Neural cell (in vitro differentiated cells): ENCODE measurements around the gene NEK6. TPM values are rescaled to one million over a fixed set of nuclear protein-coding genes. Genes with fewer than 3 reads are reported as not detected.

ENCODE experiments used
- H2AFZ ChIP-seq: fragments of 200-600, 300-800 bp; sonication (generic), shearing (Covaris generic); 2 replicates; pipeline ENCODE4 v1.6.0; 2014; ENCODE audit warnings: low read depth, mild to moderate bottlenecking, antibody characterized with exemption, low read length, moderate library complexity
- H3F3A ChIP-seq: fragments of 200-600 bp; shearing (Covaris generic); 2 replicates; pipeline ENCODE4 v1.6.1; 2016; ENCODE audit warnings: mild to moderate bottlenecking, moderate library complexity, mixed read lengths, antibody characterized with exemption, low read length; ENCODE audit not compliant: insufficient read depth, poor library complexity, severe bottlenecking
- H3K27ac ChIP-seq: fragments of 200-600, 300-800 bp; sonication (generic), shearing (Covaris generic); 2 replicates; pipeline ENCODE4 v1.5.1; 2014; ENCODE audit warnings: mild to moderate bottlenecking, low read length, moderate library complexity
- H3K27me3 ChIP-seq: fragments of 300-800, 200-600 bp; sonication (generic), shearing (Covaris generic); 2 replicates; pipeline ENCODE4 v1.6.0; 2014; ENCODE audit warnings: mild to moderate bottlenecking, low read depth, low read length, moderate library complexity; ENCODE audit not compliant: insufficient read depth
- H3K36me3 ChIP-seq: fragments of 300-800, 200-600 bp; sonication (generic), shearing (Covaris generic); 2 replicates; pipeline ENCODE4 v1.5.1; 2014; ENCODE audit warnings: mild to moderate bottlenecking, antibody characterized with exemption, low read length, moderate library complexity; ENCODE audit not compliant: insufficient read depth
- H3K4me2 ChIP-seq: fragments of 300-800, 200-600 bp; sonication (generic), shearing (Covaris generic); 2 replicates; pipeline ENCODE4 v1.6.0; 2014; ENCODE audit warnings: mild to moderate bottlenecking, low read length
- H3K4me3 ChIP-seq: fragments of 300-800, 200-600 bp; sonication (generic), shearing (Covaris generic); 2 replicates; pipeline ENCODE4 v1.5.1; 2014; ENCODE audit warnings: mild to moderate bottlenecking, low read length, moderate library complexity
- H3K79me2 ChIP-seq: fragments of 200-600 bp; shearing (Covaris generic); replicated peaks from 2 replicates; pipeline ENCODE4 v1.6.0; 2014; ENCODE audit warnings: mild to moderate bottlenecking, low read length, moderate library complexity; ENCODE audit not compliant: insufficient read depth
- H3K9ac ChIP-seq: fragments of 300-800, 200-600 bp; sonication (generic), shearing (Covaris generic); 2 replicates; pipeline ENCODE4 v1.6.1; 2016; ENCODE audit warnings: mild to moderate bottlenecking, low read length, mixed read lengths
- H3K9me2 ChIP-seq: fragments of 200-600 bp; shearing (Covaris generic); 2 replicates; pipeline ENCODE4 v1.6.1; 2016; ENCODE audit warnings: mild to moderate bottlenecking, low read length, mixed read lengths; ENCODE audit not compliant: insufficient read depth
- H3K9me3 ChIP-seq: fragments of 200-600, 300-800 bp; sonication (generic), shearing (Covaris generic); 2 replicates; pipeline ENCODE4 v1.6.1; 2016; ENCODE audit warnings: mild to moderate bottlenecking, mixed run types, low read length, moderate library complexity, mixed read lengths
- H4K20me1 ChIP-seq: fragments of 200-600 bp; shearing (Covaris generic); 2 replicates; pipeline ENCODE4 v1.6.1; 2016; ENCODE audit warnings: mild to moderate bottlenecking, mixed run types; ENCODE audit not compliant: insufficient read depth
- EP300 ChIP-seq: fragments of 450-650 bp; conservative IDR thresholded peaks from 2 replicates; pipeline ENCODE4 v1.6.1; 2014; ENCODE audit warnings: antibody characterized with exemption, mild to moderate bottlenecking, moderate library complexity; ENCODE audit not compliant: poor library complexity, severe bottlenecking
- EZH2 ChIP-seq: fragments of 200-600, 300-800 bp; shearing (Covaris generic), sonication (generic); IDR thresholded peaks from 2 replicates; pipeline ENCODE4 v1.6.1; 2014; ENCODE audit warnings: antibody characterized with exemption, low read length, borderline replicate concordance, mild to moderate bottlenecking; ENCODE audit not compliant: insufficient read depth, poor library complexity, severe bottlenecking
- MXI1 ChIP-seq: fragments of 450-650 bp; conservative IDR thresholded peaks from 2 replicates; pipeline ENCODE4 v1.6.1; 2014; ENCODE audit warnings: antibody characterized with exemption, mild to moderate bottlenecking; ENCODE audit not compliant: poor library complexity, severe bottlenecking
- POLR2AphosphoS5 ChIP-seq: IDR thresholded peaks from 2 replicates; pipeline ENCODE4 v1.6.1; 2012
- RAD21 ChIP-seq: fragments of 450-650 bp; conservative IDR thresholded peaks from 2 replicates; pipeline ENCODE4 v1.6.1; 2014; ENCODE audit warnings: antibody characterized with exemption, mild to moderate bottlenecking, moderate library complexity
- SMC3 ChIP-seq: fragments of 450-650 bp; conservative IDR thresholded peaks from 2 replicates; pipeline ENCODE4 v1.6.1; 2014; ENCODE audit warnings: antibody characterized with exemption, mild to moderate bottlenecking, moderate library complexity; ENCODE audit not compliant: poor library complexity
- TAF1 ChIP-seq: IDR thresholded peaks from 2 replicates; pipeline ENCODE4 v1.6.1; 2012; ENCODE audit warnings: low read depth
- polyA plus RNA-seq: library from polyadenylated mRNA; depleted of rRNA; stranded (reverse); fragments of >200 nt; gene quantifications from 2 replicates; pipeline ENCODE4 v1.2.3, GENCODE V29; 2014
- TF ChIP-seq, protein P1 (sequence below): IDR thresholded peaks from 2 replicates; pipeline ENCODE4 v1.6.1; 2012; ENCODE audit warnings: borderline replicate concordance
- TF ChIP-seq, protein P2 (sequence below): fragments of 450-650 bp; IDR thresholded peaks from 2 replicates; pipeline ENCODE4 v1.5.1; 2014; ENCODE audit warnings: antibody characterized with exemption, mild to moderate bottlenecking, moderate library complexity; ENCODE audit not compliant: poor library complexity, severe bottlenecking

The NEK6 gene
- polyA plus RNA-seq, 1 donor from 2014 or later: 4.6 TPM

DNA sequence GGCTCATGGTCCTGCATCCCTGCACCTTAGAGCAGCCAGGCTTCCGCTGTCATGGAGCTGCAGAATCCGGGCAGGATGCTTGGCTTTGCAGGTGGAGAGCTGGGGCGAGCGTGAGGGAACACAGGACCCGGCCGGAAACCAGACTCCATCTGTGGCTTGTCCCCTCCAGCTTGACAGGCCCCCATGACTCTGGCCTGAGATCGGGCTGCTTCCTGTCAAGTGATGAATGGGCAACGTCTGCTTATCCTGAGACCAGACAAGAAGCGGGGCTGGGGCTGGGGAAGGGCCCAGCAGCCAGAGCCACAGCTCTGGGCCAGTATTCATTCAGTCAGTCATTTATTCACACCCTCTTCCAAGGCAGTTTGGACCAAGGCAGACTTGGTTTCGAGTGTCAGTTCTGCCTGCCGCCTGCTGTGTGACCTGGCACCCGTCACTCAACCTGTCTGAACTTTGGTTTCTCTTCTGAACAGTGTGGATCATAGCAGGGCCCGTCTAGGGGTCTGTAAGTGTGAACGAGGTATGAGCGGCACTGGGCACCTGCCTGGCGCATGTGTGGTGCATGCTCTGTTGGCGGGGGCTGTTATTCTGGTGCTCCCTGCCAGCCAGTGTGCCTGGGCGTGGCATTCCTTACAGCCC, 37.5 kb downstream of the NEK6 start:
- Histone ChIP-seq H3K9ac (no peak overlapping the region), H3K4me3 (no peak overlapping the region), H3K27ac (no peak overlapping the region), H4K20me1 (no peaks in the 10 kb centered on the region), H3F3A (no peaks in the 10 kb centered on the region), H2AFZ (no peak overlapping the region), H3K27me3 (no peaks in the 10 kb centered on the region), H3K79me2 (no peaks in the 10 kb centered on the region), H3K9me2 (no peaks in the 10 kb centered on the region), H3K4me2 (no peak overlapping the region), H3K36me3 (no peaks in the 10 kb centered on the region), H3K9me3 (no peaks in the 10 kb centered on the region)
- no peak for TF ChIP-seq RAD21
- TF ChIP-seq EZH2: no peak
- TF ChIP-seq, protein P1, sequence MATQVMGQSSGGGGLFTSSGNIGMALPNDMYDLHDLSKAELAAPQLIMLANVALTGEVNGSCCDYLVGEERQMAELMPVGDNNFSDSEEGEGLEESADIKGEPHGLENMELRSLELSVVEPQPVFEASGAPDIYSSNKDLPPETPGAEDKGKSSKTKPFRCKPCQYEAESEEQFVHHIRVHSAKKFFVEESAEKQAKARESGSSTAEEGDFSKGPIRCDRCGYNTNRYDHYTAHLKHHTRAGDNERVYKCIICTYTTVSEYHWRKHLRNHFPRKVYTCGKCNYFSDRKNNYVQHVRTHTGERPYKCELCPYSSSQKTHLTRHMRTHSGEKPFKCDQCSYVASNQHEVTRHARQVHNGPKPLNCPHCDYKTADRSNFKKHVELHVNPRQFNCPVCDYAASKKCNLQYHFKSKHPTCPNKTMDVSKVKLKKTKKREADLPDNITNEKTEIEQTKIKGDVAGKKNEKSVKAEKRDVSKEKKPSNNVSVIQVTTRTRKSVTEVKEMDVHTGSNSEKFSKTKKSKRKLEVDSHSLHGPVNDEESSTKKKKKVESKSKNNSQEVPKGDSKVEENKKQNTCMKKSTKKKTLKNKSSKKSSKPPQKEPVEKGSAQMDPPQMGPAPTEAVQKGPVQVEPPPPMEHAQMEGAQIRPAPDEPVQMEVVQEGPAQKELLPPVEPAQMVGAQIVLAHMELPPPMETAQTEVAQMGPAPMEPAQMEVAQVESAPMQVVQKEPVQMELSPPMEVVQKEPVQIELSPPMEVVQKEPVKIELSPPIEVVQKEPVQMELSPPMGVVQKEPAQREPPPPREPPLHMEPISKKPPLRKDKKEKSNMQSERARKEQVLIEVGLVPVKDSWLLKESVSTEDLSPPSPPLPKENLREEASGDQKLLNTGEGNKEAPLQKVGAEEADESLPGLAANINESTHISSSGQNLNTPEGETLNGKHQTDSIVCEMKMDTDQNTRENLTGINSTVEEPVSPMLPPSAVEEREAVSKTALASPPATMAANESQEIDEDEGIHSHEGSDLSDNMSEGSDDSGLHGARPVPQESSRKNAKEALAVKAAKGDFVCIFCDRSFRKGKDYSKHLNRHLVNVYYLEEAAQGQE: no peak
- TF ChIP-seq SMC3: no peak
- no peak for TF ChIP-seq EP300
- TF ChIP-seq, protein P2, sequence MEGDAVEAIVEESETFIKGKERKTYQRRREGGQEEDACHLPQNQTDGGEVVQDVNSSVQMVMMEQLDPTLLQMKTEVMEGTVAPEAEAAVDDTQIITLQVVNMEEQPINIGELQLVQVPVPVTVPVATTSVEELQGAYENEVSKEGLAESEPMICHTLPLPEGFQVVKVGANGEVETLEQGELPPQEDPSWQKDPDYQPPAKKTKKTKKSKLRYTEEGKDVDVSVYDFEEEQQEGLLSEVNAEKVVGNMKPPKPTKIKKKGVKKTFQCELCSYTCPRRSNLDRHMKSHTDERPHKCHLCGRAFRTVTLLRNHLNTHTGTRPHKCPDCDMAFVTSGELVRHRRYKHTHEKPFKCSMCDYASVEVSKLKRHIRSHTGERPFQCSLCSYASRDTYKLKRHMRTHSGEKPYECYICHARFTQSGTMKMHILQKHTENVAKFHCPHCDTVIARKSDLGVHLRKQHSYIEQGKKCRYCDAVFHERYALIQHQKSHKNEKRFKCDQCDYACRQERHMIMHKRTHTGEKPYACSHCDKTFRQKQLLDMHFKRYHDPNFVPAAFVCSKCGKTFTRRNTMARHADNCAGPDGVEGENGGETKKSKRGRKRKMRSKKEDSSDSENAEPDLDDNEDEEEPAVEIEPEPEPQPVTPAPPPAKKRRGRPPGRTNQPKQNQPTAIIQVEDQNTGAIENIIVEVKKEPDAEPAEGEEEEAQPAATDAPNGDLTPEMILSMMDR: no peak
- no peak for TF ChIP-seq MXI1
- TF ChIP-seq TAF1: no peak
- TF ChIP-seq POLR2AphosphoS5: no peak

DNA sequence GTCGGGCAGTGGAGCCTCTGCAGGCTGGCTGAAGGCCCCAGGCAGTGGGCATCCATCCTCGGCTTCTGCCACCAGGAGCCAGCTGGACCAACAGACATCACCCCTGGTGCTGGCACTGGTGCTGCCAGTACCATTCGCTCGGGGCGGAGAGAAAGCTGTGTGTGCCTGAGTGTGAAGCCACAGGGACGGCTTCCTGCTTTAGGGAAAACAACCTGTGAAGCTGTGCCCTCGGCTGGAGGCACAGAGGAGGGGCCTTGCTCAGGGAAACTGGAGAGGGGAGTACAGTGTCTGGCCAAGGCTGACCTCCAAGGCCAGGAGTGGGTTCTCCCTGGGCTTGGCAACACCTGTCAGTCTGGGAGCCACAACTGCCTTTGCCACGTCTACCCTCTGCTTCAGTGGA, 38.3 kb downstream of the NEK6 start:
- Histone ChIP-seq H3K4me2 (no peak overlapping the region), H3K27me3 (no peaks in the 10 kb centered on the region), H3F3A (no peaks in the 10 kb centered on the region), H4K20me1 (no peaks in the 10 kb centered on the region), H3K79me2 (no peaks in the 10 kb centered on the region), H3K27ac (no peak overlapping the region), H2AFZ (no peak overlapping the region), H3K36me3 (no peaks in the 10 kb centered on the region), H3K9me3 (no peaks in the 10 kb centered on the region), H3K9ac (no peak overlapping the region), H3K9me2 (no peaks in the 10 kb centered on the region), H3K4me3 (no peak overlapping the region)
- TF ChIP-seq EP300 (no peak), SMC3 (no peak), EZH2 (no peak), MXI1 (no peak), POLR2AphosphoS5 (no peak), TAF1 (no peak), RAD21 (no peak)
- TF ChIP-seq, protein P2: no peak
- TF ChIP-seq, protein P1: no peak
